Gastroesophageal sphincter (tissue), 4 donors: Measurements from ENCODE around the gene HECW1. TPM values are rescaled to one million over a fixed set of nuclear protein-coding genes. Genes with fewer than 3 reads are reported as not detected.

Source experiments
- ATAC-seq: fragments of 150-250 bp; one replicate; pipeline ENCODE4 v1.9.1; 2016; ENCODE audit warnings: mild to moderate bottlenecking, moderate library complexity
- H3K27ac ChIP-seq, 4 donors: fragments of 200-600 bp; sonication (generic) in 3 of 4; 1 replicate in 3 of 4; 2 replicates in 1 of 4; pipeline ENCODE4 v1.5.1; 2016 to 2019
- H3K27me3 ChIP-seq: fragments of 200-600 bp; sonication (generic); one replicate; pipeline ENCODE4 v1.5.1; 2019
- H3K36me3 ChIP-seq, 2 donors: fragments of 200-600 bp; sonication (generic); one replicate each; pipeline ENCODE4 v1.5.1; 2019; ENCODE audit warnings: control low read depth in 1 of 2
- H3K4me1 ChIP-seq, 3 donors: fragments of 200-600 bp; sonication (generic); 1 replicate in 2 of 3; 2 replicates in 1 of 3; pipeline ENCODE4 v1.5.1; 2016 to 2019; ENCODE audit warnings: control low read depth in 2 of 3
- H3K4me3 ChIP-seq, 2 donors: fragments of 200-600 bp; sonication (generic); one replicate each; pipeline ENCODE4 v1.5.1; 2019; ENCODE audit warnings: mild to moderate bottlenecking in 1 of 2, moderate library complexity in 1 of 2
- H3K9me3 ChIP-seq, 3 donors: fragments of 200-600 bp; sonication (generic); one replicate each; pipeline ENCODE4 v1.5.1; 2017 to 2019; ENCODE audit warnings: control low read depth in 2 of 3
- EP300 ChIP-seq: sonication (generic); formaldehyde crosslinking; IDR thresholded peaks from one replicate; pipeline ENCODE4 v1.6.1; 2017; ENCODE audit warnings: antibody characterized with exemption, mild to moderate bottlenecking
- POLR2A ChIP-seq, 2 donors: fragments of 450-650 bp; IDR thresholded peaks; one replicate each; pipeline ENCODE4 v1.6.1; 2017; ENCODE audit warnings: antibody characterized with exemption in 2 of 2, mild to moderate bottlenecking in 2 of 2, moderate library complexity in 1 of 2
- POLR2AphosphoS5 ChIP-seq: sonication (generic); formaldehyde crosslinking; IDR thresholded peaks from one replicate; pipeline ENCODE4 v1.6.1; 2017; ENCODE audit warnings: antibody characterized with exemption
- WGBS, 2 donors: methylation state at CpG; one replicate each; pipeline ENCODE4 v1.1.5; 2018; ENCODE audit warnings: low coverage in 1 of 2; 5-methylcytosine and 5-hydroxymethylcytosine counted together
- total RNA-seq, 4 donors: library from RNA; depleted of rRNA; stranded (reverse); fragments of >200 nt; gene quantifications; one replicate each; pipeline ENCODE4 v1.1.0, GENCODE V29; 2016
- TF ChIP-seq, protein P1 (sequence below), 4 experiments: fragments of 200-600 bp in 2 of 4; fragments of 450-650 bp in 2 of 4; sonication (generic) in 1 of 4; IDR thresholded peaks; one replicate each; pipeline ENCODE4 v1.5.1; 2017 to 2019; ENCODE audit warnings: antibody characterized with exemption in 4 of 4, mild to moderate bottlenecking in 2 of 4, moderate library complexity in 2 of 4

The HECW1 gene
- total RNA-seq, 4 donors from 2014 or later = 0.04 to 0.31 (median 0.13) TPM; not detected in 1

DNA sequence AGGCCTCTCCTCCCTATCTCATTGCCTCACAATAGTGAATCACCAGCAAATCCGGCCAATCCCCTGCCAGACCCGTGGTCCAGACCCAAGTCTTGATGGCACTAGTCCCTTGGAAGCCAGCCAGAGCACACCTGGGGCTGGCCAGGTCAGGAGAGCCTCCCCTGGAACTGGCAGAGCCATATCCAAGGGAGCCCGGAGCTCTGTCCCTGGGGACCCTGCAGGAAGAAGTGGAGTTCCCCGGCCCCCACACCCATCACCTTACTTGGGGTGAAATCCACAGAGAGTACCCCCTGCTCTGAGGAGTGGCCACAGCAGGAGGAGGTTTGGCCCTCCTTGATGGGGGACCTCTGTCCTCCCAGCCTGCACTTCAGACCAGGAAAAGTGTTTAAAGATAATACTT is 122.5 kb downstream of the HECW1 start:
- H3K4me1 ChIP-seq = no peaks in the 10 kb centered on the region
- no peaks in the 10 kb centered on the region for H3K36me3 ChIP-seq
- H3K27ac ChIP-seq = no peak overlapping the region
- H3K9me3 ChIP-seq = no peaks in the 10 kb centered on the region
- no peak for ATAC-seq
- no peaks in the 10 kb centered on the region for H3K27me3 ChIP-seq
- TF ChIP-seq POLR2AphosphoS5 (no peak), POLR2A (IDR thresholded peaks at IDR 0.05) (no peak), EP300 (no peak)
- TF ChIP-seq, protein P1, sequence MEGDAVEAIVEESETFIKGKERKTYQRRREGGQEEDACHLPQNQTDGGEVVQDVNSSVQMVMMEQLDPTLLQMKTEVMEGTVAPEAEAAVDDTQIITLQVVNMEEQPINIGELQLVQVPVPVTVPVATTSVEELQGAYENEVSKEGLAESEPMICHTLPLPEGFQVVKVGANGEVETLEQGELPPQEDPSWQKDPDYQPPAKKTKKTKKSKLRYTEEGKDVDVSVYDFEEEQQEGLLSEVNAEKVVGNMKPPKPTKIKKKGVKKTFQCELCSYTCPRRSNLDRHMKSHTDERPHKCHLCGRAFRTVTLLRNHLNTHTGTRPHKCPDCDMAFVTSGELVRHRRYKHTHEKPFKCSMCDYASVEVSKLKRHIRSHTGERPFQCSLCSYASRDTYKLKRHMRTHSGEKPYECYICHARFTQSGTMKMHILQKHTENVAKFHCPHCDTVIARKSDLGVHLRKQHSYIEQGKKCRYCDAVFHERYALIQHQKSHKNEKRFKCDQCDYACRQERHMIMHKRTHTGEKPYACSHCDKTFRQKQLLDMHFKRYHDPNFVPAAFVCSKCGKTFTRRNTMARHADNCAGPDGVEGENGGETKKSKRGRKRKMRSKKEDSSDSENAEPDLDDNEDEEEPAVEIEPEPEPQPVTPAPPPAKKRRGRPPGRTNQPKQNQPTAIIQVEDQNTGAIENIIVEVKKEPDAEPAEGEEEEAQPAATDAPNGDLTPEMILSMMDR (IDR thresholded peaks at IDR 0.05) = no peak
- WGBS, 2 donors = 90% methylated on average over 2 of the region's 4 CpGs; no CpG with 5 or more reads in 1 of the 2 donors
- no peak overlapping the region for H3K4me3 ChIP-seq

DNA sequence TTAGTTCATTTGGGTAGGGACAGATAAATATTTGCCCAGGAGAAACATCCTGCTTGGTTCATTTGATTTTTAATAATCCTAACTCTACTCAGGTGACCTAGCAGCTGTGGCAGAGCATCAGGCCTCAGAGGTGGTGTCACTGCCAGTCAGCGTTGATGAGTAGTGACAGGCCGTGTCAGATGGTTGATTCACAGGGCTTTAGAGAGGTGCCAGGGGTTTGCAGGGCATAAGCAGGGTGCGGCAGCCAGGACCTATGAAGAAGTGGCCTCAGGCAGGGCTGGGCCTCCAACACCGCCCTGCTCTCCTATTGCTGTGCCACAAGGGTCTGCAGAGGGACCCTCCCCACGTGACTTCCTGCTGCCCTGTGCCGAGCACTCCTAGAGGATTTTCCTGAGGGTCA is 128.1 kb downstream of the HECW1 start:
- H3K27me3 ChIP-seq = no peaks in the 10 kb centered on the region

DNA sequence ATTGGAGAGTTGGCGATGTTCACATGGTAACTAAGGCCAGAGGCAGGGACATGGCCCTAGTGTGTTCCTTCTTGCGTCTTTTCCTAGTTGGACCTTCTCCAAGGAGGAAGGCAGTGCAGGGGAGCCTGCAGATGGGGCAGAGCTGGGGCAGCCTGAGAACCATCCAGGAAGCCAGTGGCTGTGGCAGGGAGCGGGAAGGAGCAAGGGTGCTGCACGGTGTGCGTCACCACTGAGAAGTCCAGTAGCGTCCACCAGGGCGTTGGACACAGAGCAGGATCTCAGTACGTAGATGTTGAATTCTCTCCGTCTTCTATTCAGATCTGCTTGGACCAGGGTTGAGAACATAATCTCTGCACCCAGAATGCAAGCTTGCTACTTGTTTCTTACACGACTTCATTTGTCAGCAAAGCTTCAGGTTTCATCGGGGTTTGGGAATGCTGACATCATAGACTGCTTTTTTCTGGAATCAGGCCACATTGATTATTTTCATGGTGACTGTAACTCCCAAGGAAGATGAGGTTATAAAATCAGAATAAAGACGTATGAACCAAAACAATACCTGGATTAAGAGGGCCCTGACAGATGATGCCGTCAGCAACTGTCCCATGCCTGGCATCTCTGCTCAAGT is 130.3 kb downstream of the HECW1 start:
- 88 to 94% methylated on average over 2 to 10 of the region's 13 CpGs for WGBS, 2 donors
- no peaks in the 10 kb centered on the region for H3K27me3 ChIP-seq
- no peak overlapping the region for H3K27ac ChIP-seq
- H3K36me3 ChIP-seq = no peaks in the 10 kb centered on the region
- H3K4me3 ChIP-seq = no peak overlapping the region
- no peak for ATAC-seq
- H3K4me1 ChIP-seq = peaks cover 0 to 11% (median 0%) of the 10 kb centered on the region in 3 donors
- TF ChIP-seq POLR2A (IDR thresholded peaks at IDR 0.05) (no peak), EP300 (no peak), POLR2AphosphoS5 (no peak)
- TF ChIP-seq, protein P1 (IDR thresholded peaks at IDR 0.05) = no peak
- no peaks in the 10 kb centered on the region for H3K9me3 ChIP-seq

More for the DNA sequence above, 128.1 kb downstream of the HECW1 start:
- TF ChIP-seq, protein P1 (IDR thresholded peaks at IDR 0.05) = no peak
- no peak for TF ChIP-seq POLR2A (IDR thresholded peaks at IDR 0.05)
- no peak for TF ChIP-seq POLR2AphosphoS5
- no peak overlapping the region for H3K27ac ChIP-seq
- ATAC-seq = no peak
- 92 to 100% methylated on average over 1 to 2 of the region's 6 CpGs for WGBS, 2 donors
- H3K4me3 ChIP-seq = no peak overlapping the region
- no peaks in the 10 kb centered on the region for H3K9me3 ChIP-seq
- H3K4me1 ChIP-seq = peaks cover 0 to 11% (median 0%) of the 10 kb centered on the region in 3 donors
- H3K36me3 ChIP-seq = no peaks in the 10 kb centered on the region

DNA sequence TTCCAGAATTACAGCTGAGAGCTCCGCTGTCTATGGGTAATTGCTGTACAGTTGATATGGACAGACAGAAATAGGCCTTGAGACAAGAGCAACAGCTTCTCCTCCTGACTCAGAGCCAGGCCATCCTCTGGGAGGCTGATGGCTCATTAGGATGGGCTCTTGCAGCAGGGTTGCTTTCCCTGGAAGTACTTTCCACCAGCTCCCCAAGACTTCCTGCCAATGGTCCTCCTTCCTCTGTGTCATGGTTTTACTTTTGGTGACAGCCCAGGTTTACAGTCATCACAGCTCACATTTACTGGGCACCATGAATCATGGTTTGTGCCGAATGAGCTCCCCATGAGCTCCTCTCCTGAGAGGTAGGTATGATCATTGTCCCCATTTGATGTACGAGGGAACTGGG is 131.8 kb downstream of the HECW1 start:
- Histone ChIP-seq H3K9me3 (no peaks in the 10 kb centered on the region), H3K27ac (no peak overlapping the region), H3K27me3 (no peaks in the 10 kb centered on the region), H3K4me3 (no peak overlapping the region), H3K4me1 (peaks cover 0 to 16% (median 0%) of the 10 kb centered on the region in 3 donors), H3K36me3 (no peaks in the 10 kb centered on the region)
- TF ChIP-seq POLR2AphosphoS5 = no peak
- TF ChIP-seq EP300 = no peak
- TF ChIP-seq, protein P1 (IDR thresholded peaks at IDR 0.05) = no peak
- TF ChIP-seq POLR2A (IDR thresholded peaks at IDR 0.05) = no peak
- ATAC-seq = no peak
- WGBS, 2 donors = no CpG with 5 or more reads among the region's 3 CpGs

DNA sequence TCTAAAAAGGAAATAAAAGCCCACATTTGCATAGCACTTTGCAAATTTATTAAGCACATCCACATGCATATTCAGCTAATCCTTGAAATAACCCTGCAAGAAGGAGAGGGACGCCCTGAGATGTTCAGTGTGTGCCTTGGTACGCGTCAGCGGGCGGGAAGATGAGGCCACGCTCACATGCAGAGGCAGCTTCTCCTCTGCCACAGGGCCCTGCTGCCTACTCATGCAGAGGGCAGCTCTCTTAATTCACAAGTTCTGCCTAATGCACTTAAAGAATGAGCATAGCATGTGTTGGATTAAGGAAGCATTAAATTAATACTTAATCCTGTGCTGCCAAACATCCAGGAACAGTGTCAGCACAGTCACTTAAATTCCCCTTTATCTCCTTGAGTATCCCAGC is 132.3 kb downstream of the HECW1 start:
- H3K4me3 ChIP-seq = no peak overlapping the region
- ATAC-seq = no peak
- no peaks in the 10 kb centered on the region for H3K36me3 ChIP-seq
- WGBS, 2 donors = 63 to 100% methylated on average over 3 to 4 of the region's 6 CpGs
- peaks cover 0 to 22% (median 0%) of the 10 kb centered on the region in 3 donors for H3K4me1 ChIP-seq
- H3K27me3 ChIP-seq = no peaks in the 10 kb centered on the region
- TF ChIP-seq POLR2AphosphoS5 (no peak), EP300 (no peak), POLR2A (IDR thresholded peaks at IDR 0.05) (no peak)
- TF ChIP-seq, protein P1 (IDR thresholded peaks at IDR 0.05) = no peak
- H3K27ac ChIP-seq = no peak overlapping the region
- H3K9me3 ChIP-seq = no peaks in the 10 kb centered on the region
